ENCODE data around the gene HABP2.

DNA sequence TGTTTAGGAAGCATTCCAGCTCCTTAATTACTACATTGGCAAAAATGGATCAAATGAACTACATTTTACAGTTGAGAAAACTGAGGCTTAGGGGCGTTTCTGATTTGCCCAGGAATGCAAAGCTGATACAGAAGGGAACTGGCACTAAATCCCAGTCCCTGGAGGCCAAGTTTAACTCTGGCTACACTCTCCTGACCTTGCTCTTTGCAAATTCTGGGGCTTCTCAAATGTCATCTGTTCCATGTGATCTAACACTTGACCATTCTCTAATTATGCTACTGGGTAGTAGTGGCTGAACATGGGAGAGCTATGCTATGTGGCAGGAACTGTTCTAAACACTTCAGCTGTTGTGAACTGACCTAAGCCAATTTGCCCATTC, 11.3 kb upstream of the HABP2 start:
- TF ChIP-seq, protein P1, sequence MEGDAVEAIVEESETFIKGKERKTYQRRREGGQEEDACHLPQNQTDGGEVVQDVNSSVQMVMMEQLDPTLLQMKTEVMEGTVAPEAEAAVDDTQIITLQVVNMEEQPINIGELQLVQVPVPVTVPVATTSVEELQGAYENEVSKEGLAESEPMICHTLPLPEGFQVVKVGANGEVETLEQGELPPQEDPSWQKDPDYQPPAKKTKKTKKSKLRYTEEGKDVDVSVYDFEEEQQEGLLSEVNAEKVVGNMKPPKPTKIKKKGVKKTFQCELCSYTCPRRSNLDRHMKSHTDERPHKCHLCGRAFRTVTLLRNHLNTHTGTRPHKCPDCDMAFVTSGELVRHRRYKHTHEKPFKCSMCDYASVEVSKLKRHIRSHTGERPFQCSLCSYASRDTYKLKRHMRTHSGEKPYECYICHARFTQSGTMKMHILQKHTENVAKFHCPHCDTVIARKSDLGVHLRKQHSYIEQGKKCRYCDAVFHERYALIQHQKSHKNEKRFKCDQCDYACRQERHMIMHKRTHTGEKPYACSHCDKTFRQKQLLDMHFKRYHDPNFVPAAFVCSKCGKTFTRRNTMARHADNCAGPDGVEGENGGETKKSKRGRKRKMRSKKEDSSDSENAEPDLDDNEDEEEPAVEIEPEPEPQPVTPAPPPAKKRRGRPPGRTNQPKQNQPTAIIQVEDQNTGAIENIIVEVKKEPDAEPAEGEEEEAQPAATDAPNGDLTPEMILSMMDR (IDR thresholded peaks at IDR 0.05; ENCODE audit: insufficient read depth, low read depth, low read length) = no peak
- TF ChIP-seq EZH2 (IDR thresholded peaks at IDR 0.05; ENCODE audit: insufficient read depth, low read length) = no peak

Data from astrocyte (in vitro differentiated cells and primary cell).